Retinal pigment epithelial cell (primary cell): ENCODE measurements around the gene MYO1C.

Experiments
- DNase-seq: peaks from one replicate; pipeline ENCODE4 v3.0.0-alpha.2; 2010; ENCODE audit warnings: low read depth
- H3K4me3 ChIP-seq: 2 replicates; pipeline ENCODE4 v1.5.1; 2011; ENCODE audit warnings: mild to moderate bottlenecking, low read length, control low read depth, moderate library complexity
- TF ChIP-seq, protein P1 (sequence below): conservative IDR thresholded peaks from 2 replicates; pipeline ENCODE4 v1.5.1; 2011; ENCODE audit warnings: low read depth, low read length, control low read depth, inconsistent platforms

MYO1C gene

DNA sequence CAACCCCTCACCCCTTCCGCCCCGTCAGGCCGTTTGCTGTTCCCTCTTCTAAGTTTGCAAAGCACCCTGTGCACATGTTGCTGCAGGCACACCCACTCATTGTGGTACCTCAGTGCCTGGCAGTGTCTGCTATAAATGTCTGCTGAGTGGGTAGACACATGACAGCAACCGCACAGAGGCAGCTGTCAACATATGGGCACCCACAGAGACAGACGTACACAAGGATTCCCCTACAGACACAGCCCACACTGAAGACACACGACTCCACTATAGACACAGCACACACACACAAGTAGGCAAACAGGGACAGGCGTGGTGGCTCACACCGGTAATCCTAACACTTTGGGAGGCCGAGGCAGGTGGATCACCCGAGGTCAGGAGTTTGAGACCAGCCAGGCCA is 18.6 kb downstream of the MYO1C start:
- H3K4me3 ChIP-seq, result no peak overlapping the region
- DNase-seq, result no peak
- TF ChIP-seq, protein P1, sequence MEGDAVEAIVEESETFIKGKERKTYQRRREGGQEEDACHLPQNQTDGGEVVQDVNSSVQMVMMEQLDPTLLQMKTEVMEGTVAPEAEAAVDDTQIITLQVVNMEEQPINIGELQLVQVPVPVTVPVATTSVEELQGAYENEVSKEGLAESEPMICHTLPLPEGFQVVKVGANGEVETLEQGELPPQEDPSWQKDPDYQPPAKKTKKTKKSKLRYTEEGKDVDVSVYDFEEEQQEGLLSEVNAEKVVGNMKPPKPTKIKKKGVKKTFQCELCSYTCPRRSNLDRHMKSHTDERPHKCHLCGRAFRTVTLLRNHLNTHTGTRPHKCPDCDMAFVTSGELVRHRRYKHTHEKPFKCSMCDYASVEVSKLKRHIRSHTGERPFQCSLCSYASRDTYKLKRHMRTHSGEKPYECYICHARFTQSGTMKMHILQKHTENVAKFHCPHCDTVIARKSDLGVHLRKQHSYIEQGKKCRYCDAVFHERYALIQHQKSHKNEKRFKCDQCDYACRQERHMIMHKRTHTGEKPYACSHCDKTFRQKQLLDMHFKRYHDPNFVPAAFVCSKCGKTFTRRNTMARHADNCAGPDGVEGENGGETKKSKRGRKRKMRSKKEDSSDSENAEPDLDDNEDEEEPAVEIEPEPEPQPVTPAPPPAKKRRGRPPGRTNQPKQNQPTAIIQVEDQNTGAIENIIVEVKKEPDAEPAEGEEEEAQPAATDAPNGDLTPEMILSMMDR, result no peak

DNA sequence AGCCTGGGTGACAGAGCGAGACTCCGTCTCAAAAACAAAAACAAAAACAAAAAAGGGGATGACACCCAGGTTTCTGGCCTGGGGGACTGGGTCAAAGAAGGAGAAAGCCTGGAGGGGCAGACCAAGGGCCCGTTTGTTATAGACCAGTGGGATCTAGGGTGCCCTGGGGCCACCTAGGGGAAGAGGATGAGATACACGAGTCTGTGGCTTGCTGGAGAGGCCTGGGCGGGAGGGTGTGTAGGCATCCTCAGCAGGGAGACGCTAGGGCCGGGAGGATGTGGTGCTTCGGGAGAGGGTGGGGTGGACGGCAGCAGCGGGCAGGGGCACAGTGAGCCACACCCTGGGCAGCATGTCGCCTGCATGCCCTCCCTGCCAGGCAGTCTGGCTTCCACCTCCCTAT is 19.3 kb downstream of the MYO1C start:
- TF ChIP-seq, protein P1, result peak; percentile 18
- no peak for DNase-seq
- H3K4me3 ChIP-seq, result no peak overlapping the region

DNA sequence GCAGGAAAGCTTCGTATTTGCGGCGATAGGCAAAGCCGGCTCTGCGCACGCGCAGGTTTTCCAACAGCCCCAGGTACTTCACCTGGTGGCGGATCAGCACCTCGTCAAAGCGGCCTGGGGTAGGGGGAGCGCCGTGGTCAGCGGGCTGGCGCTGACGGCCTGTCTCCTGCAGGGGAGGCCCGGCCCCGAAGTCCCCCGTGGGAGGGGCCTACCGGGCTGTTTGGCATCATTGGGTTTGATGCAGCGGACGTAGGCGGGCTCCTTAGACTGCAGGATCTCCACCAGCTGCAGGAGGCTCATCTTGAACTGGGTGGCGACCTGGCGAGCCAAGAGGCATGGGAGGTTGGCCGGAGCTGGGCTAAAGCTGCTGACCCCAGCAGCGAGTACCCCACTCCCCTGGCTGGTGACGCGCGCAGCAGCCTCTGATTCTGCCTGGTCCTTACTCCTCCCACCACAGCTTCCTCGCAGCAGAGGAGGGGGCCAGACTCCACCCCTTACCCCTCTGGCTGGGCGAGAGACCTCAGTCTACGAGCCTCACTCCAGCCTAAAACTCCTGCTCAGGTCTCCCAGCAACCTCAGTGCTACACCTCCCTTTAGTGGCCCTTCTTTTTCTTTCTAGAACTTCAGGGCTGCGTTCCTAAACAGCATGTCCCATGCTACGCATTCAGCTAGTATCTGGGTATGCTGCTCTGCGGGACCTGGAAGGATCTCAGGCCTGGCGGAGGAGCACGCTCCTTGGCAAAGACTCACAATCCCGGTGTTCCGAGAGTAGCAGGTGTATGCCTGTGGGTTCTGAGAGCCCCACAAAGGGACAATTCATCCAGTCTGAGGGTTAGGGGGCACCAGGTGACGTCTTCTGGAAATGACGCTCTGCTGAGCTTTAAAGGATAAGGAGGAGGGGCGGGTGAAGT is 20.3 kb downstream of the MYO1C start:
- TF ChIP-seq, protein P1, result no peak
- no peak overlapping the region for H3K4me3 ChIP-seq
- no peak for DNase-seq

DNA sequence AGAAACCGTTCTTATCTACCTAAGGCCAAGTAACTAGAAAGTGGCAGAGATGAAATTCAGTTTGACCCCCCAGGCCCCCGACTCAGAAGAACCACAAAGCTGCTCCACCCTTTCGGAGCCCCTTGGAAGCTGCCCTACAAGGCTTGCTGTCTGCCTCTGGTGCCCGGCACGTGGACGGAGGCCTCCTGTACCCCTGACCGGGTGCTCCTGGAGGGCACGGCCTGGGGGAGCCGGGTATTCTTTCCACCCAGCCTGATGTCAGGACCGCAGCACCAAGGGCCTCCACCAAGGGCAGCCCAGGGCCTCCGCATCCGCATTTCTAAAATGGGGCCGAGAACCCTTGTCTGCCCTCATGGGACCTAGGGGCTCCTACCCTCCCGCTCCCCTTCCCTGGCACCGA is 21.0 kb downstream of the MYO1C start:
- TF ChIP-seq, protein P1, result no peak
- DNase-seq, result no peak
- no peak overlapping the region for H3K4me3 ChIP-seq

DNA sequence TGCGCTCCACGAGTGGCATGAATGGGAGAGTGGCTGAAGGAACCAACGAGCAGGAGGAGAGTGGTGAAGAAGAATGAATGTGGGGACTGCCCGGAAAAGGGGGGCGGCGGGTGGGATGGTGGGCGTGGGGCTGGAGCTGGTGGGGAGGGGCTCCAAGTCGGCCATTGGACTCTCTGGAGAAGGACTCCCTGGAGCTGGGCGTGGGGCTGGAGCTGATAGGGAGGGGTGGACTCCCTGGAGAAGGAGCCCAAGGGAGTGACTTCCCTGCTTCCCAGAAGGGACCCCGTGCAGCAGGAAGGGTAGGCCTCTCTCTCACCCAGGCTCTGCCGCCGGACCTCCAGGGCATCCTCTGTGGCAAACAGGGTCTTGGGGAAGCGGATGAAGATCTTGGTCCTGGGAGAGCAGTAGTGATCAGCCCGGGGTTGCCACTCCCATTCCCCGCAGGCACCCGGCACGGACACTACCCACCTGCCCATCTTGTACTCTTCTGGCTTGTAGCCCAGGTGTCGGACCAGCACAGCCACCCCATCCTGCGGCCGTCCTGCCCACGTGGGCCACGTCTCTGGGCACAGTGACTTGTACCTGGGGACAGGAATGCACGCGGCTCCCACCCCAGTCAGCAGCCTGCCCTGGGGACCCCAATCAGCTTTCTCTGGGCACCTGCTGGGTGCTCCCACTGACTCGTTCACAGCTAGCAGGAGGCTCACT is 21.6 kb downstream of the MYO1C start:
- H3K4me3 ChIP-seq, result no peak overlapping the region
- no peak for DNase-seq
- TF ChIP-seq, protein P1, result no peak

DNA sequence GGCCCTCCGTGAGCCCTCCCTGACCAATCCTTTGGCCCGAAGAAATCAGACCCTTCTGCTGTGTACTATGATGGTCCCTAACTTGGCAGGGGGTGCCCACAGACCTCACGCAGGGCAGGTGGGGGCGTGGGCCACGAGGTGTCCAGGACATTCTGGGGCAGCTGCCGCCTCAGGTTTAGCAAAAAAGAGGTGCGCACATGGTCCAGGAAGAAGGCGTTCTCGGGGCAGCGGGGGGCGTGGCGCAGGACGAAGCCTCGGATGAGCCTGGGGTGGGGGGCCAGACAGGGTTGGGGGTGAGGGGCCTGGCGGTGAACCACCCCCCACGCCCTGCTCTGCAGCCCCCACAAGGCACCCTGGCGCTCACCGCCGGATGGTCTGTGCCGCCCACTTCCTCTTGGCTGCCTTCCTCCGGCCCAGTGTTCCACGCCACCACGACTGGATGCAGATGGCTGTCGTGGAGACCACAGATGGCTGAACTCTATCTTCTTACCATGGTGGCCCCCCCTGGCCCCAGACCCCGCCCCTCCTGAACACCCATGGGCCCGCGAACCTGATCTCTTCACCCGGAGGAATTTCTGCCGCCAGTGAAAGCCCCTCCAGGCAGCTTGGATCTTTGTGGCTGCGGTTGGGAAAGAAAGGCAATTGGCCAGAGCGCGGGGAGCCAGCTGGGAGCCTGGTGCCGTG is 22.3 kb downstream of the MYO1C start:
- TF ChIP-seq, protein P1, result no peak

More for the DNA sequence above, 22.3 kb downstream of the MYO1C start:
- no peak for DNase-seq
- H3K4me3 ChIP-seq, result no peak overlapping the region
